ENCODE data around the gene DENND4A.

GRCh38 chr15:65619626-65620290 lies 172.3 kb downstream of the DENND4A start:
- TF ChIP-seq POLR2AphosphoS5 (IDR thresholded peaks at IDR 0.05) (no peak), POLR2A (IDR thresholded peaks at IDR 0.05) (no peak), EP300 (IDR thresholded peaks at IDR 0.05) (no peak), CTCF (IDR thresholded peaks at IDR 0.05) (no peak)
